GM21390 (cell line): ENCODE measurements around the gene CTNND1.
"Not testable (repeated sequence)": the region's sequence is repeated elsewhere in the genome, so short reads cannot be mapped to it uniquely, and the experiment has no call there.

ENCODE experiments used
- ATAC-seq: cut with Tn5 transposase; IDR thresholded peaks from one replicate; pipeline ENCODE4 v1.9.1; 2021; ENCODE audit not compliant: unreplicated experiment

Gene CTNND1

DNA sequence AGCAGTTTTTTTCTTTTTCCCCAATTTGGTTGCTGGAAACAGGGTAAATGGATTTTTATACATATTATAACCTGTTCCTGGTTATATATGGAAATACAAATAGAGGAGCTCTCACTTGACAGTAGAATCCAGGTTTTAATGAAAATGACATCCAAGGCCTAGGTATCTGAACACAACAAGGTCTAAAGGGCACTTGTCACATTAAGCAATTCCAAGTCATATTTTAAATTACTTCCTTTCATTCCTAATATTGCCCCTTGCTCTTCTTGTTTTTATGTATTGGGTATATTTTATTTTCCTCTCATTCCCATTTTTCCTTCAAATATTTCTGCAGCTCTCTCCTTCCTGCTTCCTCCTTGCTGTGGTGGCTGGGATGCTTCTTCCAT is 27.1 kb downstream of the CTNND1 start:
- ATAC-seq = no peak

DNA sequence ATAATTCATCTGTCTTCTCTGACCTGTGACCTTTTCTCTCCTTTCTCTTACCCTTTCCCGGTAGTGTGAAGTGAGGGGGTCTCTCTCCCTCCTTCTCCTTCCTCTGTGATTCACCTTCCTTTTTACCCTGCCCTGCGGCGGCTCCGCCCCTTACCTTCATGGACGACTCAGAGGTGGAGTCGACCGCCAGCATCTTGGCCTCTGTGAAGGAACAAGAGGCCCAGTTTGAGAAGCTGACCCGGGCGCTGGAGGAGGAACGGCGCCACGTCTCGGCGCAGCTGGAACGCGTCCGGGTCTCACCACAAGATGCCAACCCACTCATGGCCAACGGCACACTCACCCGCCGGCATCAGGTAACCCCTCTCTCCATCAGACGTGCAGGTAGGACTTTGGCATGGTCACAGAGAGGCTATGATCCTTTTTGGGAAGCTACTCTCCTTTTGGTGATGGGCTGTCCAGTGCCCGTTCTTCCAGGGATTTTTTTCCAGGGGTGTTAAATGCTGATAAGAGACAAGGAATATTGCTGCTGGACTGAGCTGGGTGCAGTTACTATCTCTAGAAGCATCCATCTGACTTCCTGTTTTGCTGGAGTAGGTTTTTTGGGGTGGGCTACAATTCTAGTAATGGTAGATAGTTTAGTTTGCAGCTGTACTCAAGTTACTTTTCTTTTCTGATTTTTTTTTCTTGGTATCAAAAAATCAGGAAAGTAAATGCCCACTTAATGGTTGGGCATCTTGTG is 29.9 kb downstream of the CTNND1 start:
- no peak for ATAC-seq

DNA sequence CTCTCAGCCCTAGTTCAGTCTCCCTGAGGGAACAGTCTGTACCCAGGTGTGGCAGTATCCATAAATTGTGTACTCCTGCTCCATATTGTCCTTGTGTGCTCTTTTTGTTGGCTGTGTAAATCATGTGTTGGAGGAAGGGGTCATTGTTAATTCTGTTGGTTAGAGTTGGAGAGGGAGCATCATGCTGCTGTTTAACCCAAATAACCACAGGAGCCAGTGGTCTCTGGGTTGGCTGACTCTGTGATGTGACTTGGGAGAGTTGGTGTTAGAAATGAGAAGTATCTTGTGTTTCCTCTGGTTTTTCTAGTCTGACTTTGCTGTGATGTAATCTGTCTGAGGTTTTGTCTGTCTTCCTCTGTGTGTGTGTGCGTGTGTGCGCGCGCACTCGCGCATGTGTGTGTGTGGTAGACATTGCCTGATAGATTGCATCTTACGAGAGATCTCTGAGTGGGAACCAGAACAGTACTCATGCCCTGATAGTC is 30.5 kb downstream of the CTNND1 start:
- peak; percentile 81 for ATAC-seq

DNA sequence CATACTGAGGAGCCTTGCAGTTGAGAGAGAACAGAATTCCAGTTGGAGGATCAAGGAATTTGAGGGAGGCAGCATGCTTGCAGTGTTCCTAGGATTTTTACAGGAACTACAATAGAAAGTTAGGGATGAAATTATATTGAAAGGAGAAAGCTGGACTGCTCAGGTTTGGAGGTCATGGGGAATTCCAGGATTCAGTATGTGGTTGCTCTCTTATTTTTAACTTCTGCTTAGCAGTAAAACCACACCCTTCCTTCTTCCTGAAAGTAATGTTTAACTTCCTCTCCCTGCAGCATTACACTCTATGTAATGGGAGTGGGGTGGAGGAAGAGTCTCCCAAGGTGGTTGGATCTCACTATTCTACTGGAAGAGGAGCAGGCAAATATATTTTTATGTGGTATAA is 31.3 kb downstream of the CTNND1 start:
- peak; percentile 9 for ATAC-seq

GRCh38 chr11:57793351-57794115 is 31.9 kb downstream of the CTNND1 start:
- no peak for ATAC-seq

DNA sequence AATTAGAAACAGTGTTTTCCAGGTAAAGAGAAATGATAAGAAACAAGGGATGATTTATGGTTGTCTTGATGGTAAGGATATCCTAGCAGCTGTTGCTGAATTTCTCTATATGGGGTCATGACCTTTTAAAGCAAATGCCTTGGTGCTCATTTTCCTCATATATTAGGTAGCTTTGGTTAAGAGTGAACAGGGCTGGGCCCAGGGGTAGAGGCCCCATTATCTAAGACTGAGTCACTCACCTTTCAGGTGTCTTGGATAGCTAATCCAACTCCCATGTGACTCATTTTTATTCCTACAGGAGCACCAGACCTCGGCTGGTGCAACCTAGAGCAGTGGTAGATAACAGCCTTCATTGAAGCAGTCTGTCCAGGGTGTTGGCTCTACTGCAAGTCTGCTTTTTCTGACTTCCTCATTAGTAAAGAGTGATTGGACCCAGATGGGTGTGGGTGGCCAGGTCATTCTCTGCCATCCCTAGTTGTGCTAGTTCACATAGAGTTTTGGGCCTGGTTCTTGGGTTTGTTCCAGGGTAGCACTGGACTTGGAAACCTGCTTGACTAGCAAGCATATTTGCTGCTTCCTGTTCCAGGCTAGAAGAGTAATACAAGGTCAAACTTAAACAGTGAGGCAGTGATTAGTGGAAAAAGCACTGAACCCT is 37.4 kb downstream of the CTNND1 start:
- no peak for ATAC-seq

- ATAC-seq = peak; percentile 87
These were observed 39.0 kb downstream of the CTNND1 start for GRCh38 chr11:57800444-57801182.

GRCh38 chr11:57801183-57801485 is 39.5 kb downstream of the CTNND1 start:
- ATAC-seq = no peak

GRCh38 chr11:57802411-57802810 is 40.8 kb downstream of the CTNND1 start:
- no peak for ATAC-seq

- no peak for ATAC-seq
These were observed 42.9 kb downstream of the CTNND1 start for GRCh38 chr11:57804466-57804865.

DNA sequence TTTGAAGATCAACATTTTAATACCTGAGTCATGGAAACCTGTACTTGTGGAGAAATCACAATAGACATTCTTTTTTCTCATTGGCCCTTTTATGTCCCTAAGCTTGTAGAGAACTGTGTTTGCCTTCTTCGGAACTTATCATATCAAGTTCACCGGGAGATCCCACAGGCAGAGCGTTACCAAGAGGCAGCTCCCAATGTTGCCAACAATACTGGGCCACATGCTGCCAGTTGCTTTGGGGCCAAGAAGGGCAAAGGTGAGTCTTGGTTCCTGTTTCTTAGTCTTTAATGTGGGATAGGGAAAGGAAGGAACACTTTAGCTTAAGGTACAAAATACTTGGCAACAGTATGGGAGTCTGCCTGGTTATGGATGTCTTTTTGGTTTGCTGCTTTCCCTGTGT is 44.2 kb downstream of the CTNND1 start:
- no peak for ATAC-seq

DNA sequence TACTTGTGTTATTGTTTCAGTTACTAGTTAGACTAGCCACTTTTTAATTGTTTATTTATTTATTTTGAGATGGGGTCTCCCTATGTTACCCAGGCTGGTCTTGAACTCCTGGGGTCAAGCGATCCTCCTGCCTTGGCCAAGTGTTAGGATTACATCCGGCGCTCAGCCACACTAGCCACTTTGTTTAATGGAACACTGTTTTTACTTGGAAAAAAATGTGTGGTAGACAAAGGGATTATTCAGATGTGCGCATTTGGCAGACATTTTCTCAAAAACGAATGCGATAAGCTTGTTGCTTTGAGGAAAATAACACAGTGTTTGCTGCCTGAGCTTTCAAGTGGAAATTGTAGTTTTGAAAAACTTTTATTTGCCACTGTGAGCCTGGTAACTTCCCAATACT is 51.0 kb downstream of the CTNND1 start:
- ATAC-seq = no peak

- ATAC-seq = peak; percentile 82
These were observed 53.9 kb downstream of the CTNND1 start for GRCh38 chr11:57815476-57815875.

GRCh38 chr11:57815877-57816276 is 54.3 kb downstream of the CTNND1 start:
- ATAC-seq = no peak

DNA sequence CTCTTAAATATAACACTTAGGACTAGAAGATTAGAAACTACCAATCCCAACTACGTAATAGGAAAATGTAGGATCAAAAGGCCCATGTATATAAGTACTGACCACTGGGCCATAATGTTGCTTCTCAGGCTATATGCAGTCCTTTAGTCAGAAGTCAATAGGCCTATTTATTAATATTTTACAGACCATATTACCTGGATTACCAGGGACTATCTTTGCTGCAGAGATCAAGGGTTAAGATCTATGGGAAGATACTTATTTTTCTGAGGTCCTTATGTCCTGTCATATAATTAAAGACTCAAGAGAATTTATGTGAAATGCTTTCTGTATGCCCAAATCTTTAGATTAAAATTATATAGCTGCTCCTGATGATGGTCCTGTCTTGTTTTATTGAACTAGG is 57.2 kb downstream of the CTNND1 start:
- no peak for ATAC-seq

GRCh38 chr11:57819252-57819979 is 57.8 kb downstream of the CTNND1 start:
- no peak for ATAC-seq

DNA sequence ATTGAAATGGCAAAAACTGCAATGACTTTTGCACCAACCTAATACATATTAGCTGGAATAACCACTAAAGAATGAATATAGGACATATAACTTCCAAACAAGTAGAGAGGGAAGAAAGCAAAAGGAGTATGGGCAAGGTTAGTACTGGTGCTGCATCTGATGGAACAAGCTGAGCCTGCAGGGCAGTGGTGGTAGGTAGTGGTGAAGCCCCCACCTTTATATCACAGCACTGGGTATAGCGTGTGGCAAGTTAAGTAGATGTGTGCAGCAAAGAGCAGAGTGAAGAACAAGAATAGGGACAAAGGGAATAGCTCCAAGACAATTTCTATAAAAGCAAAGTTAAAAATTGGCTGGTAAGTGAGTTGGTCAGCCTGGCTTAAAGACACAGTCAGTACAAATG is 62.3 kb downstream of the CTNND1 start:
- no peak for ATAC-seq

- ATAC-seq = no peak
These were observed 73.2 kb downstream of the CTNND1 start for GRCh38 chr11:57834852-57835251.

GRCh38 chr11:57838609-57839008 is 77.0 kb downstream of the CTNND1 start:
- not testable (repeated sequence) for ATAC-seq

GRCh38 chr11:57842873-57843272 is 81.3 kb downstream of the CTNND1 start:
- no peak for ATAC-seq

DNA sequence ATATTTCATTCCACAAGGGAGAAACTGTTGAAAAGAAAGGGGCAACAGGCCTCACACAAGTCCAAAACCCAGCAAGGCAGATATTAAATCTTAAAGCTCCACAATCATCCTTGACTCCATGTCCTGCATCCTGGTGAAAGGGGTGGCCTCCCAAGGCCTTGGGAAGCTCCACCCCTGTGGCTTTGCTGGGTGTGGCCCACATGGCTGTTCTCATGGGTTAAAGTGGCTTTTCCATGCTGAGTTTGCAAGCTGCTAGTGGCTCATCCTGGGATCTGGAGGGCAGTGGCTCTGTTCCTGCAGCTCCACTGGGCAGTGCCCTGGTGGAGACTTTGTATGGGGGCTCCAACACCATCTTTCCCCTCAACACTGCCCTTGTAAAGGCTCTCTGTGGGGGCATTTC is 106.4 kb downstream of the CTNND1 start:
- ATAC-seq = no peak
